IPS DF 6.9 (cell line): ENCODE measurements around the gene DNAH14.

Experiments
- DNase-seq: peaks from one replicate; pipeline ENCODE4 v3.0.0-alpha.2; 2013; ENCODE audit warnings: low read depth, low spot score
- H3K27ac ChIP-seq: one replicate; pipeline ENCODE4 v1.5.1; 2013; ENCODE audit warnings: low read length, control low read depth
- H3K27me3 ChIP-seq: 2 replicates; pipeline ENCODE4 v1.6.1; 2013; ENCODE audit warnings: mild to moderate bottlenecking, low read length; ENCODE audit not compliant: control insufficient read depth, insufficient read depth
- H3K36me3 ChIP-seq: 2 replicates; pipeline ENCODE4 v1.6.1; 2013; ENCODE audit warnings: low read length; ENCODE audit not compliant: control insufficient read depth, insufficient read depth
- H3K4me1 ChIP-seq: 2 replicates; pipeline ENCODE4 v1.6.1; 2013; ENCODE audit warnings: low read length; ENCODE audit not compliant: control insufficient read depth, insufficient read depth
- H3K4me3 ChIP-seq: 2 replicates; pipeline ENCODE4 v1.5.1; 2013; ENCODE audit warnings: mild to moderate bottlenecking, low read length
- H3K9me3 ChIP-seq: 2 replicates; pipeline ENCODE4 v1.6.1; 2013; ENCODE audit warnings: low read length, inconsistent platforms; ENCODE audit not compliant: control insufficient read depth, insufficient read depth
- WGBS: extraction: QIAGEN DNeasy Blood & Tissue Kit; methylation state at CpG from one replicate; pipeline ENCODE4 v1.1.7; 2013; ENCODE audit warnings: mixed read lengths, missing lambda C conversion rate; ENCODE audit not compliant: insufficient read length, insufficient coverage; 5-methylcytosine and 5-hydroxymethylcytosine counted together

DNAH14 gene

DNA sequence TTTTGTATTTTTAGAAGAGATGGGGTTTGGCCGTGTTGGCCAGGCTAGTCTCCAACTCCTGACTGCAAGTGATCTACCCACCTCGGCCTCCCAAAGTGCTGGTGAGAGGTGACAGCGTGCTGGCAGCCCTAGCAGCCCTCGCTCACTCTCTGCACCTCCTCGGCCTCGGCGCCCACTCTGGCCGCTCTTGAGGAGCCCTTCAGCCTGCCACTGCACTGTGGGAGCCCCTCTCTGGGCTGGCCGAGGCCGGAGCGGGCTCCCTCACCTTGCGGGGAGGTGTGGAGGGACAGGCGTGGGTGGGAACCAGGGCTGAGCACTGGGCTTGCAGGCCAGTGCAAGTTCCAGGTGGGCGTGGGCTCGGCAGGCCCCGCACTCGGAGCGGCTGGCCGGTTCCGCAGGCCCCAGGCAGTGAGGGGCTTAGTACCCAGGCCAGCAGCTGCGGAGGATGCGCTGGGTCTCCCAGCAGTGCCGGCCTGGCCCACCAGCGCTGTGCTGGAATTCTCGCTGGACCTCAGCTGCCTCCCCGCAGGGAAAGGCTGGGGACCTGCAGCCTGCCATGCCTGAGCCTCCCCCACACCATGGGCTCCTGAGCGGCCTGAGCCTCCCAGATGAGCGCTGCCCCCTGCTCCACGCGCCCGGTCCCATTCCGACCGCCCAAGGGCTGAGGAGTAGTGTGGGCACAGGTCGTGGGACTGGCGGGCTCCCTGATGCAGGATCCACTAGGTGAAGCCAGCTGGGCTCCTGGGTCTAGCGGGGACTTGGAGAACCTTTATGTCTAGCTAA, 501.8 kb downstream of the DNAH14 start:
- DNase-seq: no peak
- no peaks in the 10 kb centered on the region; the same call in 1 of the 2 replicates for H3K36me3 ChIP-seq
- H3K4me1 ChIP-seq: 0 out of 2 replicates have a peak, but pooled peaks cover 2% of the 10 kb centered on the region
- no peak overlapping the region for H3K27ac ChIP-seq
- no peaks in the 10 kb centered on the region for H3K27me3 ChIP-seq
- no peaks in the 10 kb centered on the region; the same call in 1 of the 2 replicates for H3K9me3 ChIP-seq
- no peak overlapping the region for H3K4me3 ChIP-seq
- no CpG with 5 or more reads among the region's 36 CpGs for WGBS

DNA sequence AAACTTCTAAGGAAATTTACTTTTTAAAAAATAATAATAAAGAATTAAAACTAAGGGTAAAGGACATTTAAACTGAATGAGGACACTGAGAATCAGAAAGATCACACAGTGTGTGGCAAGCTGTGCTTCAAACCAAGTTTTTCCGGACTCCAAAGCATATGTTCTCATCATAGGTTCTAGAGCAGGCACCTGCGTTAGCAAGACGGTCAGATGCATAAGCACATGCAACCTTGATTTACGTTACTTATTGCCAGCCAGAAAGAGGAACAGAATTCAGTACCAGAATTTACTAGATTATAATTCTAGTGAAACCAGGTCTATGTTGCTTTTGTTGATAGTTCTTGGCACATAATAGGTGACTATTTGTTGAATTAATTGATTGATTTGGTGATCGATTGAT, 504.6 kb downstream of the DNAH14 start:
- 100% methylated on average over 1 of the region's 5 CpGs for WGBS
- DNase-seq: no peak
- H3K4me3 ChIP-seq: no peak overlapping the region
- H3K9me3 ChIP-seq: no peaks in the 10 kb centered on the region; the same call in 1 of the 2 replicates
- H3K27ac ChIP-seq: no peak overlapping the region
- H3K36me3 ChIP-seq: no peaks in the 10 kb centered on the region; the same call in 1 of the 2 replicates
- H3K27me3 ChIP-seq: no peaks in the 10 kb centered on the region
- H3K4me1 ChIP-seq: no peaks in the 10 kb centered on the region

DNA sequence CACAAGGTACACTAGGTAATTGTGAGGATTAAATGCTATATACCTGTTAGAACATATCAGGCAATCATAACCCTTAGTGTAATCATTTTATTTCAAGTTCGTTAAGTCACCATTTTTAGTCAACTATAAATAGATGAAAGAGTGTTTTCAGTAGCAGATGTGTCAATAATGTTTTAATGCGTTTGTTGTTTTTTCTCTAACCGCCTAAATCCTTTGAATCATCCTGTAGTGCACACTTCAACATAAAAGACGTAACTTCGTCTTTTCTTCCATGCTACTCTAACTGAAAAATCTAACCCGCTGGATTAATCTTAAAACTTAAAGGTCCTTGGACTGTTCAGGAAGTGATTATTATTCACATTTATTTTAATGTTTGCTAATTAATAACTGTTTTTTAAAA, 505.6 kb downstream of the DNAH14 start:
- Histone ChIP-seq H3K9me3 (no peaks in the 10 kb centered on the region; the same call in 1 of the 2 replicates), H3K4me1 (no peaks in the 10 kb centered on the region), H3K4me3 (no peak overlapping the region), H3K36me3 (no peaks in the 10 kb centered on the region; the same call in 1 of the 2 replicates), H3K27me3 (no peaks in the 10 kb centered on the region), H3K27ac (no peak overlapping the region)
- no CpG with 5 or more reads among the region's 6 CpGs for WGBS
- DNase-seq: no peak

DNA sequence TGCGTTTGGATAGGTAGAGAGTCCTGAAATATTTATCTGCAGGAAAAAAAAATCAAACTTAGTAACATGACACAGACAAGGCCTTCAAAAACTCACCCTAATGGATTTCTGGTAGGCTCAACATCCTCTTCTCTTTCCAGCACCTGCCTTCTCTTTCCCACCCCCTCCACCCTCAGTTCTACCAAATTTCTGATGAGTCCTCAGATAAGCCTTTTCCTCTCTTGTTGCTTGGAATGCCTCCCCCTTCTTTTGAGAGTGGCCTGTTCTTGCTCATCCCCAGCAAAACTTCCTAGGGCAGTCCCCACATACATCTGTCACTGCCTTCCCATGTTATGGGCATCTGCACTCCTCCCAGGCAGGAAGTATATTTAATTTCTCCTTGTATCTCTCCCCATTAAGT, 506.0 kb downstream of the DNAH14 start:
- Histone ChIP-seq H3K27me3 (no peaks in the 10 kb centered on the region), H3K4me3 (no peak overlapping the region), H3K27ac (no peak overlapping the region), H3K36me3 (no peaks in the 10 kb centered on the region; the same call in 1 of the 2 replicates), H3K9me3 (no peaks in the 10 kb centered on the region), H3K4me1 (no peaks in the 10 kb centered on the region)
- DNase-seq: no peak
- WGBS: no CpG with 5 or more reads among the region's 1 CpG

DNA sequence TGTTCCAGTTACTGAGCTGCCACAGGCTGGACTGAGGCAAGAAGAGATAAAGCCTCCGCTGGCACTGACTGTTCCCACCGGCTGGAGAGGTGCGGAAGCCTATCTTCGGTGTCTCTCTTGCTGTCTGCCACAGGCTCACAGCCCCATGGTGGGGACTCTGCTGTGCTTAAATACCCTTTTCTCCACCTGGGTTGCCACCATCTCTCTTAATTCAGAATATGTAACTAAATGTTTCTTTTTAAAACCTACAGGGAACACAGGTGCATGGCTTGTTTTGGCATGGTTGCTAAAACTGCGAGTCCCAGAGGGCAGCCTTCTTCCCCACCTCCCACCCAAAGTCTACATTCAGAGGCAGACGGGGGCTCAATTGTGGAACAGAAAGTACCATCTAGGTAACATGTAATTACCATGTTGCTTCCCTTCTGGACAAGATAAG, 506.5 kb downstream of the DNAH14 start:
- no peak for DNase-seq
- H3K36me3 ChIP-seq: no peaks in the 10 kb centered on the region; the same call in 1 of the 2 replicates
- no peak overlapping the region for H3K4me3 ChIP-seq
- no peaks in the 10 kb centered on the region for H3K27me3 ChIP-seq
- no peak overlapping the region for H3K27ac ChIP-seq
- no peaks in the 10 kb centered on the region for H3K4me1 ChIP-seq
- no CpG with 5 or more reads among the region's 6 CpGs for WGBS
- H3K9me3 ChIP-seq: no peaks in the 10 kb centered on the region

DNA sequence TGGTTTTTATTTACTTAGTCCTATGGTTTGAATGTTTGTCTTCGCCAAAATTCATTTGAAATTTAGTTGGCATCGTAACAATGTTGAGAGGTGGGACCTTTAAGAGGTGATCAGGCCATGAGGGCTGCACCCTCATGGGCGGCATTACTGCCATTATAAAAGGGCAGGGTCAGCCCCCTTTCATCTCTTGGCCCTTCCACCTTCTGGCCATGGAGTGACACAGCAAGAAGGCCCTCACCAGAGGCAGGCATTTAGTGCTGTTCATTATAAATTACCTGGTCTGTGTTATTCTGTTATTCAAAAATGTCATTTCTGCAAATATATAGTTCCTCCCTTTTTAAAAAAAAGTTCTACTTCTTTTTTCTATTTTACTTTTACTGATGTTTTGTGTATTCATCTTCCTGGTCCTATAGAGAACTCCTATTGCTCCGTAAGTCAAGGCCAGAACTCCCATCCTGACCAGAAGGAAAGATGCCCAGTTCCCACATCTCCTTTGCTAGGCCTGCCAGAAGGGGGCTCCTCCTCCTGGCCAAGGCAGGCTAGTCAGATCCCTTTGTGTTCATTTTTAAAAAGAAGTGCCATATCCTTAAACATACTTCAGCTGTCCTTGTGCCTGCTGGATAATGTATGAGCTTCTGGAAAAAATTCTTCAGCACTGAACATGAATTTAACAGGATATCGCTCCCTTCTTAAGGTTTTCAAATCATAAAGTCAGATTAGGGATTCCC, 508.4 kb downstream of the DNAH14 start:
- Histone ChIP-seq H3K4me1 (no peaks in the 10 kb centered on the region), H3K36me3 (no peaks in the 10 kb centered on the region), H3K9me3 (no peaks in the 10 kb centered on the region), H3K4me3 (no peak overlapping the region), H3K27ac (no peak overlapping the region), H3K27me3 (no peaks in the 10 kb centered on the region)
- no peak for DNase-seq
- no CpG with 5 or more reads among the region's 5 CpGs for WGBS

DNA sequence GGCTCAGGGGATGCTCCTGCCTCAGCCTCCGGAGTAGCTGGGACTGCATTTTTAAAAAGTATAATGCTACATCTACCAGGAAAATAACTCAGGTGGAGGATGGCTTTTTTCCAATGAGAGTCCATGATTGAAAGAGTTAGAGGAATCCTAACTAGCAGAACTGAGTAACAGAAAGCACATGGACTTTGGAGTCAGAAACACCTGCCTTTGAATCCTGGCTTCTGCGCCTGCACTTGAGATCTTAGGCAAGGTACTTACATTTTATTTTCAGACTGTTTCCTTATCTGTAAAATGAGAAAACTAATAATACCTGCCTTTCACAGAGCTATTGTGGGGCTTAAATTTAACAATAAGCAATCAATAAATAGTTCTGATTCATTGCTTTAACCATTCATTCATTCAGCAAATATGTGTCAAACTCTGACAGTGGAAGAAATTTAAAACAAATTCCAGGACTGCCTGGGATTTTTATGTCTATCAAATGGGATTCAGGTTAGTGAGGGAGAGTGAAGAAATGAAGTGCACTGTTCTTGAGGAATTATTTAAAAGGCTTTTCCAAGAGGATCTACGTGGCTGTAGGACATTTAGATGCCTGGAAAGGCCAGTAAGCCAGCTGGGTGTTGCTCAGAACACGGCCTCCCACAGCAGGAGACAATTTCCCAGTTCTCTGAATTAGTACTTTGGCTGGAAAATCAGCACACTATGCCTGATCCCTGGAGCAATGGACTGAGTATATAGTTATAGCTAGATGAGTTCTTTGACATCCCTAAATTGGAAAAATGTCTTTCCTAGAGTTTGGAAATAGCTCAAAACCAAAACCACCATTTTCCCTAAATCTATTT, 511.1 kb downstream of the DNAH14 start:
- Histone ChIP-seq H3K36me3 (no peaks in the 10 kb centered on the region), H3K4me1 (no peaks in the 10 kb centered on the region), H3K4me3 (no peak overlapping the region), H3K27me3 (no peaks in the 10 kb centered on the region), H3K9me3 (no peaks in the 10 kb centered on the region), H3K27ac (no peak overlapping the region)
- WGBS: no CpG with 5 or more reads among the region's 4 CpGs
- no peak for DNase-seq

DNA sequence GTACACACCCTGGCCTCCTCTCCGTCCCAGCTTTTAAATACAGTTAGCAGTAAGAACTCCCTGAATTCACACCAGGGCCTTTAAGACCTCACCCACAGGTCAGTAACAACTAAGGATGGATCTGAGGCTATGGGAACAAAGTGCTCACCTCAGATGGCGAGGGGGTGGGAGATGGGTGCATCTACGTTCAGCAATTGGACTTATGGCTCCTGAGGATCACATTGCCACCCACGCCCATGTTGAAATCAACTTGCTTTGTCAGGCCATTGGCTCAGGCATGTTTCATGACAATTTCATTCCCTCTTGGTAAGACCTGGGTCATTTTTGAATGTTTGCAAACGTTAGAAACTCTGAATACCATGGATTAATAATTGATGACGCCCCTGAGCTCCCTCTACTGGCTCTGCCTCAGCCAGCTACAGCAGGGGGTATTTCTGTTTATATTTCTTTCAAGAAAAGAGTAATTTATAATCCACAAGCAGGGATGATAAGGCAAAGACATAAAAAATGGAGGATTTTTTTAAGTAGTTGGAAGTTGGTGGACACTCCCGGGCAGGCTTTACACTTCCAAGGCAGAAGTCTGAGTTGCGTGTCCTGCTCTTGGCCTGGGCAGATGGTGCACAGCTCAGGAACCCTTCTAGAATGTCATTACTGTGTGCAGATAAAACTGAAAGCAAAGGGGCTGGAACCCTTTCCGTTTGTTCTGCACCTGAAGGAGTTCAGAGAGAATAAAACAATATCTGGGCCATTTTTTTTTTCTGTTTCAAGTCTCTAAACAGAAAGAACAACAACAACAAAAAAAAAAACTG, 512.0 kb downstream of the DNAH14 start:
- H3K27me3 ChIP-seq: no peaks in the 10 kb centered on the region
- no CpG with 5 or more reads among the region's 9 CpGs for WGBS
- no peaks in the 10 kb centered on the region for H3K36me3 ChIP-seq
- no peaks in the 10 kb centered on the region for H3K9me3 ChIP-seq
- no peak overlapping the region for H3K27ac ChIP-seq
- DNase-seq: no peak
- no peaks in the 10 kb centered on the region for H3K4me1 ChIP-seq
- H3K4me3 ChIP-seq: no peak overlapping the region

DNA sequence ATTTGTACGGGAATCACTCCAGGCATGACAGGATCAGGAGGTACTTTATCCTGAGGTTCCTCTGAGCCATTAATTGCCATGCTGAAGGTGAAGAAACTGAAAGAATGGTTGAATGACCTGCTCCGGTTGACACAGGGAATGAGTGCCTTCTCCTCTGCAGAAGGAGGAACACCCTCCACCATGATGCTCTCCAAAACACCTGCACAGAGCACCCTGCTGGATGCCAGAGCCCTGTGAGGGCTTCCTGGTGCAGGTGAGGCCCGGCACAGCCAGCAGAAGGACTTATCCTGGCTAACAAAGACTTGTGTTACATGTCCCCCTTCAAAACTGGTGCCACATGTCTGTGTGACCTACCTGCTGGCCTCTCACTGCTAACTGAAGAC, 512.6 kb downstream of the DNAH14 start:
- peaks cover under 1% of the 10 kb centered on the region; the same call in 1 of the 2 replicates for H3K4me1 ChIP-seq
- no peaks in the 10 kb centered on the region for H3K36me3 ChIP-seq
- no peak overlapping the region for H3K27ac ChIP-seq
- no peak for DNase-seq
- H3K9me3 ChIP-seq: no peaks in the 10 kb centered on the region
- no peak overlapping the region for H3K4me3 ChIP-seq
- H3K27me3 ChIP-seq: no peaks in the 10 kb centered on the region
- no CpG with 5 or more reads among the region's 3 CpGs for WGBS
